Adrenal gland (tissue), 12 donors: ENCODE results near the gene EPG5. TPM values are rescaled to one million over a fixed set of nuclear protein-coding genes. Genes with fewer than 3 reads are reported as not detected.
"Not testable (repeated sequence)": the region's sequence is repeated elsewhere in the genome, so short reads cannot be mapped to it uniquely, and the experiment has no call there.

ENCODE experiments used
- DNase-seq, 7 donors: peaks; one replicate each; pipeline ENCODE4 v3.0.0-alpha.2; 2019 to 2020
- H3K27ac ChIP-seq, 5 donors: fragments of 200-600 bp; sonication (generic) in 4 of 5; 1 replicate in 3 of 5; 2 replicates in 2 of 5; pipeline versions ENCODE4 v1.5.1 to v1.8.0; 2016 to 2020; ENCODE audit warnings: mild to moderate bottlenecking in 1 of 5
- H3K27me3 ChIP-seq: fragments of 200-600 bp; 2 replicates; pipeline ENCODE4 v1.8.0; 2021
- H3K36me3 ChIP-seq, 2 donors: fragments of 200-600 bp; replicated peaks in 1 of 2; 1 replicate in 1 of 2; 2 replicates in 1 of 2; pipeline versions ENCODE4 v1.5.1 to v1.8.0; 2018 to 2022
- H3K4me1 ChIP-seq, 2 donors: fragments of 200-600 bp; replicated peaks in 1 of 2; 1 replicate in 1 of 2; 2 replicates in 1 of 2; pipeline versions ENCODE4 v1.5.1 to v1.8.0; 2018 to 2021
- H3K4me3 ChIP-seq, 4 donors: fragments of 200-600 bp; sonication (generic) in 3 of 4; one replicate each; pipeline ENCODE4 v1.5.1; 2016 to 2018
- H3K9me3 ChIP-seq, 3 donors: fragments of 200-600 bp; sonication (generic) in 1 of 3; replicated peaks in 1 of 3; 1 replicate in 2 of 3; 2 replicates in 1 of 3; pipeline versions ENCODE4 v1.5.1 to v1.8.0; 2016 to 2021
- POLR2A ChIP-seq, 2 donors: fragments of 450-650 bp; IDR thresholded peaks; one replicate each; pipeline ENCODE4 v1.6.1; 2017; ENCODE audit warnings: antibody characterized with exemption in 2 of 2, mild to moderate bottlenecking in 2 of 2, moderate library complexity in 1 of 2
- WGBS, 4 donors: extraction: QIAGEN DNeasy Blood & Tissue Kit in 2 of 4; methylation state at CpG; one replicate each; pipeline versions ENCODE4 v1.1.5 to v1.1.7; 2013 to 2017; 5-methylcytosine and 5-hydroxymethylcytosine counted together
- intact Hi-C, 2 donors: fragments of 100-400 bp; cut with DNase I; formaldehyde crosslinking; loops; one replicate each; pipeline versions ENCODE4 v1.14.1 to v1.15.0; 2022 to 2023
- polyA plus RNA-seq, 3 donors: library from polyadenylated mRNA; stranded (reverse); fragments of 200-250 nt in 2 of 3; fragments of 350-450 nt in 1 of 3; fragmentation: Illumina TruSeq in 1 of 3; extraction: RNeasy Lipid Tissue Mini Kit (QIAGEN cat#74804) in 1 of 3; gene quantifications; one replicate each; pipeline ENCODE4 v1.2.3, GENCODE V29; 2013 to 2014
- total RNA-seq, 9 donors: library from RNA; depleted of rRNA in 4 of 9; stranded (reverse); fragments of >200 nt in 4 of 9; fragments of 120-200 nt in 1 of 9; fragmentation: NEBNext Ultra II Directional in 1 of 9; extraction: Animal tissue kit (Norgen Biotek cat#: 25700) in 1 of 9; gene quantifications; one replicate each; pipeline versions ENCODE4 v1.1.0 to v1.2.4, GENCODE V29; 2013 to 2023
- TF ChIP-seq, protein P1 (sequence below), 6 experiments: fragments of 450-650 bp in 4 of 6; fragments of 200-600 bp in 2 of 6; sonication (generic) in 1 of 6; IDR thresholded peaks; 1 replicate in 5 of 6; 2 replicates in 1 of 6; pipeline versions ENCODE4 v1.5.1 to v1.8.0; 2016 to 2021; ENCODE audit warnings: antibody characterized with exemption in 6 of 6, mild to moderate bottlenecking in 2 of 6, moderate library complexity in 1 of 6
- donor health status: healthy with polysubstance abuse.
- donor health status: Bipolar disorder and iron deficiency.
- donor health status: DM: yes; HTN: yes; CAD: no.
- donor health status: DM: no; HTN: no; CAD: no.
- donor health status: DM: no; HTN: no; CAD: no.
- donor health status: DM: yes; HTN: yes; CAD: no.

EPG5 gene
- total and polyA plus RNA-seq, 12 donors = 7.3 to 80.3 (median 23.3) TPM

DNA sequence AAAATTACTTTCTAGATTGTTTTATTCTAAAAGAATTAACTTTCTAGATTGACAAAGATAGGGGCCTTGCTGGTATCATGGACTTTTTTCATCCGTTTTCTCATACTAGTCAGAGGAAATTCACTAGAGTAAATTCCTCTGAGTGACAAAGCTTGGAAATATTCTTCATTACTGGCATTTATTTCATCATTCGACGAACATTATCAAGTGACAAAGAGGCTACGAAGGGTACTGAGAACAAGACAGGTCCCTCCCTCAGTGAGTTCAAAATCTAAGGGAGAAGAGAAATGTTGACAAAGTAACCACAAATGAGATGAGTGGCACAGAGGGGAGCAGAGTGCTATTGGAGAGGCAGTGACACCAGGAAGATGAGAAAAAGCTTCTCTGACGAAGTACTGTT, 4.3 kb downstream of the EPG5 start:
- 73 to 88% (median 81%) methylated on average over 5 of the region's 5 CpGs for WGBS, 4 donors
- TF ChIP-seq, protein P1, sequence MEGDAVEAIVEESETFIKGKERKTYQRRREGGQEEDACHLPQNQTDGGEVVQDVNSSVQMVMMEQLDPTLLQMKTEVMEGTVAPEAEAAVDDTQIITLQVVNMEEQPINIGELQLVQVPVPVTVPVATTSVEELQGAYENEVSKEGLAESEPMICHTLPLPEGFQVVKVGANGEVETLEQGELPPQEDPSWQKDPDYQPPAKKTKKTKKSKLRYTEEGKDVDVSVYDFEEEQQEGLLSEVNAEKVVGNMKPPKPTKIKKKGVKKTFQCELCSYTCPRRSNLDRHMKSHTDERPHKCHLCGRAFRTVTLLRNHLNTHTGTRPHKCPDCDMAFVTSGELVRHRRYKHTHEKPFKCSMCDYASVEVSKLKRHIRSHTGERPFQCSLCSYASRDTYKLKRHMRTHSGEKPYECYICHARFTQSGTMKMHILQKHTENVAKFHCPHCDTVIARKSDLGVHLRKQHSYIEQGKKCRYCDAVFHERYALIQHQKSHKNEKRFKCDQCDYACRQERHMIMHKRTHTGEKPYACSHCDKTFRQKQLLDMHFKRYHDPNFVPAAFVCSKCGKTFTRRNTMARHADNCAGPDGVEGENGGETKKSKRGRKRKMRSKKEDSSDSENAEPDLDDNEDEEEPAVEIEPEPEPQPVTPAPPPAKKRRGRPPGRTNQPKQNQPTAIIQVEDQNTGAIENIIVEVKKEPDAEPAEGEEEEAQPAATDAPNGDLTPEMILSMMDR (IDR thresholded peaks at IDR 0.05) = no peak
- no peak for TF ChIP-seq POLR2A (IDR thresholded peaks at IDR 0.05)
- intact Hi-C loops = no loop called here
- no peak overlapping the region for H3K27ac ChIP-seq
- DNase-seq = no peak
- H3K36me3 ChIP-seq = no peaks in the 10 kb centered on the region
- no peaks in the 10 kb centered on the region for H3K27me3 ChIP-seq
- H3K9me3 ChIP-seq = no peaks in the 10 kb centered on the region
- no peak overlapping the region for H3K4me3 ChIP-seq
- H3K4me1 ChIP-seq = peaks cover 25 to 37% of the 10 kb centered on the region in 2 donors

DNA sequence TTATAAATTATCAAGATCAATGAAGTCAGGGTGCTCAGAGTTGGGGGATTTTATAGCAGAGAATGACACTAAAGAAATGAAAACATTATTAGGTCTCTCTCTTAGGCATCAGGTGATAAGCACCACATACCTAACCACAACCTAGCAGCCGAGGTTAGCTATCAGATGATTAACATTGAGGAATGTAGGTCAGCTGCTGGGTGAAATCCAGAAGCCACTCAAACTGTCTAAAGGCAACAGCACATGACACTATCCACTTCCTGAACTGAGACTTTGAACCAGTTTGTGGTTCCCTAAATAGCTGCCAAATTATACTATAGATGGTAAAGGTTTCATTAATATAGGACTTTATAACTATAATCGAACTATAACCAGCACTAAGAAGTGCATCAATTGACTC, 4.7 kb downstream of the EPG5 start:
- peak in 3 of 7 donors; percentile 17 to 37 (median 24) for DNase-seq
- H3K4me1 ChIP-seq = peaks cover 21 to 34% of the 10 kb centered on the region in 2 donors
- no peaks in the 10 kb centered on the region for H3K9me3 ChIP-seq
- no peaks in the 10 kb centered on the region for H3K27me3 ChIP-seq
- no peak overlapping the region for H3K27ac ChIP-seq
- 24 to 54% (median 50%) methylated on average over 2 of the region's 2 CpGs for WGBS, 4 donors
- no peak overlapping the region for H3K4me3 ChIP-seq
- H3K36me3 ChIP-seq = no peaks in the 10 kb centered on the region
- TF ChIP-seq POLR2A (IDR thresholded peaks at IDR 0.05) = no peak
- TF ChIP-seq, protein P1 (IDR thresholded peaks at IDR 0.05) = no peak
- intact Hi-C loops = no loop called here

DNA sequence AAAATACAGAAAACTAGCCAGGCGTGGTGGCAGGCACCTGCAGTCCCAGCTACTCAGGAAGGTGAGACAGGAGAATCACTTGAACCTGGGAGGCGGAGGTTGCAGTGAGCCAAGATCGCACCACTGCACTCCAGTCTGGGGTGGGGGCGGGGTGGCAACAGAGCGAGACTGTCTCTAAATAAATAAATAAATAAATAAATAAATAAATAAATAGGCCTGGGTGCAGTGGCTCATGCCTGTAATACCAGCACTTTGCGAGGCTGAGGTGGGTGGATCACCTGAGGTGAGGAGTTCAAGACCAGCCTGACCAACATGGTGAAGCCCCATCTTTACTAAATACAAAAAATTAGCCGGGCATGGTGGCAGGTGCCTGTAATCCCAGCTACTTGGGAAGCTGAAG, 7.6 kb downstream of the EPG5 start:
- 95 to 99% (median 98%) methylated on average over 7 of the region's 7 CpGs for WGBS, 4 donors

DNA sequence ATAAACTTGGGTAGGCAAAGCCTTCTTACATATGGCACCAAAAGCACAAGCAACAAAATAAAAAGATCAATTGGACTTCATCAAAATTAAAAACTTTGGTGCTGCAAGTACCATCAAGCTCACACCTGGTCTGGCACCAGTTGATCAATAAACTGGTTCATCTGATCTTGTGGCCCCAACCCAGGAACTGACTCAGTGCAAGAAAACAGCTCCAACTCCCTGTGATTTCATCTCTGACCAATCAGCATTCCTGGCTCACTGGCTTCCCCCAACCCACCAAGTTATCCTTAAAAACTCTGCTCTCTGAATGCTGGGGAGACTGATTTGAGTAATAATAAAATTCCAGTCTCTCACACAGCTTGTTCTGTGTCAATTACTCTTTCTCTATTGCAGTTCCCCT, 8.4 kb downstream of the EPG5 start:
- no peak for DNase-seq
- intact Hi-C loops = no loop called here
- H3K36me3 ChIP-seq = peaks cover 0 to 13% of the 10 kb centered on the region in 2 donors
- TF ChIP-seq POLR2A (IDR thresholded peaks at IDR 0.05) = no peak
- TF ChIP-seq, protein P1 (IDR thresholded peaks at IDR 0.05) = no peak
- no peaks in the 10 kb centered on the region for H3K9me3 ChIP-seq
- H3K4me1 ChIP-seq = peaks cover 6 to 9% of the 10 kb centered on the region in 2 donors
- H3K27ac ChIP-seq = no peak overlapping the region
- H3K4me3 ChIP-seq = no peak overlapping the region
- H3K27me3 ChIP-seq = no peaks in the 10 kb centered on the region

More for the DNA sequence above, 7.6 kb downstream of the EPG5 start:
- H3K4me3 ChIP-seq, H3K9me3 ChIP-seq, DNase-seq, H3K27ac ChIP-seq, H3K27me3 ChIP-seq, intact Hi-C loops, H3K36me3 ChIP-seq: not testable (repeated sequence)
- peaks cover 6 to 15% of the 10 kb centered on the region in 2 donors for H3K4me1 ChIP-seq

DNA sequence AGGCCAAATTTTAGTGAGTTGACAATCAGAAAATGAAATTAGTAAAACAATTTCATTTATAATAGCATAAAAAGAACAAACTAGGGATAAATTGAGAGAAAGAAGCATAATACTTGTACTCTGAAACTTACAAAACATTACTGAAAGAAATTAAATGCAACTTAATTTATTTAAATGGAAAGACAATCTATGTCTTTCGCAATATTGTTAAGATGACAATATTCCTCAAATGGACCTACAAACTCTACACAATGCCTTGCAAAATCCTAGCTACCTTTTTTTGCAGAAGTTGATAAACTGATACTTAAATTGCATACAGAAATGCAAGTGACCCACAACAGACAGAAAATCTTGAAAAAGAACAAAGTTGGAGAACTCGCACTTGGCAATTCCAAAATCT, 9.1 kb downstream of the EPG5 start:
- 87 to 98% (median 95%) methylated on average over 2 of the region's 2 CpGs for WGBS, 4 donors

More for the DNA sequence above, 9.1 kb downstream of the EPG5 start:
- no peak for DNase-seq
- H3K9me3 ChIP-seq = no peaks in the 10 kb centered on the region
- intact Hi-C loops = no loop called here
- no peak overlapping the region for H3K27ac ChIP-seq
- no peaks in the 10 kb centered on the region for H3K27me3 ChIP-seq
- peaks cover 0 to 20% of the 10 kb centered on the region in 2 donors for H3K36me3 ChIP-seq
- no peak overlapping the region for H3K4me3 ChIP-seq
- peaks cover 6 to 9% of the 10 kb centered on the region in 2 donors for H3K4me1 ChIP-seq
- TF ChIP-seq, protein P1 (IDR thresholded peaks at IDR 0.05) = no peak
- TF ChIP-seq POLR2A (IDR thresholded peaks at IDR 0.05) = no peak
